HepG2 (cell line): ENCODE measurements around the gene PRSS48. TPM values are rescaled to one million over a fixed set of nuclear protein-coding genes. Genes with fewer than 3 reads are reported as not detected.

ENCODE experiments used
- ASH2L ChIP-seq: fragments of 300-600, 200-600 bp; sonication (generic); IDR thresholded peaks from 2 replicates; pipeline ENCODE4 v1.7.0; 2017; ENCODE audit warnings: low read depth, mild to moderate bottlenecking, moderate library complexity, mixed read lengths, low read length; ENCODE audit not compliant: insufficient read length
- ELF1 ChIP-seq: sonication (generic); formaldehyde crosslinking; IDR thresholded peaks from 2 replicates; pipeline ENCODE4 v1.4.0; 2020; ENCODE audit warnings: missing genetic modification reagents
- NCOA1 ChIP-seq: sonication (generic); formaldehyde crosslinking; IDR thresholded peaks from 2 replicates; pipeline ENCODE4 v1.9.0; 2021; ENCODE audit warnings: missing genetic modification reagents
- PRPF4 ChIP-seq: fragments of 200-400 bp; formaldehyde crosslinking; IDR thresholded peaks from 2 replicates; pipeline ENCODE4 v1.6.1; 2016; ENCODE audit warnings: low read length, low read depth; ENCODE audit not compliant: poor library complexity, severe bottlenecking
- RORA ChIP-seq: sonication (generic); formaldehyde crosslinking; IDR thresholded peaks from 2 replicates; pipeline ENCODE4 v1.5.0; 2020; ENCODE audit warnings: mild to moderate bottlenecking, missing genetic modification reagents, moderate library complexity
- SIN3B ChIP-seq: fragments of 150-350 bp; IDR thresholded peaks from 2 replicates; pipeline ENCODE4 v1.6.1; 2014; ENCODE audit warnings: low read length
- SP5 ChIP-seq: IDR thresholded peaks from 2 replicates; pipeline ENCODE4 v1.6.1; 2016; ENCODE audit warnings: low read depth, borderline replicate concordance
- TBX2 ChIP-seq: sonication (generic); formaldehyde crosslinking; IDR thresholded peaks from 2 replicates; pipeline ENCODE4 v1.5.0; 2020; ENCODE audit warnings: missing genetic modification reagents, mild to moderate bottlenecking, borderline replicate concordance
- TEAD2 ChIP-seq: sonication (generic); formaldehyde crosslinking; IDR thresholded peaks from 2 replicates; pipeline ENCODE4 v1.9.0; 2021; ENCODE audit warnings: missing genetic modification reagents
- TEAD3 ChIP-seq: optimal IDR thresholded peaks from 2 replicates; pipeline ENCODE3; 2016; ENCODE audit warnings: borderline replicate concordance
- TOE1 ChIP-seq: sonication (generic); formaldehyde crosslinking; IDR thresholded peaks from 2 replicates; pipeline ENCODE4 v1.4.0; 2020; ENCODE audit warnings: mild to moderate bottlenecking, missing genetic modification reagents
- YY1 ChIP-seq: IDR thresholded peaks from 2 replicates; pipeline ENCODE4 v1.6.1; 2011; ENCODE audit warnings: low read length, low read depth, moderate library complexity, mild to moderate bottlenecking; ENCODE audit not compliant: insufficient read depth, insufficient replicate concordance
- ZNF3 ChIP-seq: IDR thresholded peaks from 2 replicates; pipeline ENCODE4 v1.7.0; 2017; ENCODE audit warnings: inconsistent platforms
- ZNF30 ChIP-seq: sonication (generic); formaldehyde crosslinking; IDR thresholded peaks from 2 replicates; pipeline ENCODE4 v1.5.0; 2020; ENCODE audit warnings: mild to moderate bottlenecking, missing genetic modification reagents
- polyA plus RNA-seq, 8 experiments: library from polyadenylated mRNA; depleted of rRNA in 3 of 8; stranded (reverse) in 7 of 8; unstranded in 1 of 8; fragments of >200 nt; fragmentation: Illumina TruSeq in 4 of 8; extraction: Trizol in 4 of 8; gene quantifications; 2 replicates each; pipeline versions ENCODE4 v1.2.1 to v1.2.3, GENCODE V29; 2011 to 2016; ENCODE audit warnings: low read depth in 4 of 8, missing spikeins in 1 of 8, mixed read lengths in 1 of 8; ENCODE audit not compliant: insufficient read depth in 1 of 8
- total RNA-seq, 5 experiments: library from RNA; depleted of rRNA; stranded (reverse); fragments of >200 nt; fragmentation: Illumina TruSeq; extraction: Trizol; gene quantifications; 2 replicates each; pipeline ENCODE4 v1.2.3, GENCODE V29; 2016; ENCODE audit warnings: low read depth in 1 of 5
- TF ChIP-seq, protein P1 (sequence below): sonication (generic); formaldehyde crosslinking; IDR thresholded peaks from 2 replicates; pipeline ENCODE4 v1.4.0; 2020; ENCODE audit warnings: missing genetic modification reagents
- TF ChIP-seq, protein P2 (sequence below): sonication (generic); formaldehyde crosslinking; IDR thresholded peaks from 2 replicates; pipeline ENCODE4 v1.8.0; 2022; ENCODE audit warnings: missing genetic modification reagents, low read depth, mild to moderate bottlenecking, borderline replicate concordance
- TF ChIP-seq, protein P3 (sequence below): sonication (generic); formaldehyde crosslinking; IDR thresholded peaks from 2 replicates; pipeline ENCODE4 v1.4.0; 2020; ENCODE audit warnings: mild to moderate bottlenecking, missing genetic modification reagents
- TF ChIP-seq, protein P4 (sequence below): sonication (generic); formaldehyde crosslinking; conservative IDR thresholded peaks from 2 replicates; pipeline ENCODE4 v1.4.0; 2020; ENCODE audit warnings: missing genetic modification reagents
- TF ChIP-seq, protein P5 (sequence below): sonication (generic); formaldehyde crosslinking; IDR thresholded peaks from 2 replicates; pipeline ENCODE4 v1.5.0; 2020; ENCODE audit warnings: mild to moderate bottlenecking, missing genetic modification reagents

PRSS48 gene
- total and polyA plus RNA-seq, 2 of the 13 experiments (the other 11 are each of a cell fraction or from before 2014, with no cell fraction given) = not detected

DNA sequence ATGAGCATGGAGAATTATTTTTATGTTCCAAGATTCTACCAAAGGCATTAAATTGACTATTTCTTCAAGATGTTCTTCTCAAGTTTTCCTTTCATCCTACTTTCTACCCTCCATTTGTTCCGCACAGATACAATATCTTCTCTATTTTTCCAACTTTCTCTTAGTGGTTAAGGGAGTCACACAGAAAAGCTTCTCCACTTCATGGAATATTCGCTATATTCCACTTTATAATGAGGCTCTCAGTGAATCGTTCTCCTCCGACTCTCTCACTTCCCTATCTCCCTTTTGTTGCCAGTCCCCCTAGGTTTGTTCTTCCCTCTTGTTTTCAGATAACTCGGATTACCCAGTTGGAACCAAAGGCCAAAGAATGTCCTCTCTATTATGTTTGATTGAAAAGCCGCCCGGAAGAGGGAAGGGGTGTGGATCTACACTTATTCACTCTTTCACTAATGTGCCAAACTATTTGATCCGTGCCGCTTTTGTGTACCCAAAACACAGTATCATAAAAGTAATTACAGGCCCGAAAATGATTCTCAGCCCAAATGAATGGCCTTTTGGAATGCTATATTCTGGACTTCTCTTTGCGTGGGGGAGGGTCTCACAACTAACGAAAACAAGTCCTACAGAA lies 47.3 kb downstream of the PRSS48 start (continued):
- TF ChIP-seq, protein P1, sequence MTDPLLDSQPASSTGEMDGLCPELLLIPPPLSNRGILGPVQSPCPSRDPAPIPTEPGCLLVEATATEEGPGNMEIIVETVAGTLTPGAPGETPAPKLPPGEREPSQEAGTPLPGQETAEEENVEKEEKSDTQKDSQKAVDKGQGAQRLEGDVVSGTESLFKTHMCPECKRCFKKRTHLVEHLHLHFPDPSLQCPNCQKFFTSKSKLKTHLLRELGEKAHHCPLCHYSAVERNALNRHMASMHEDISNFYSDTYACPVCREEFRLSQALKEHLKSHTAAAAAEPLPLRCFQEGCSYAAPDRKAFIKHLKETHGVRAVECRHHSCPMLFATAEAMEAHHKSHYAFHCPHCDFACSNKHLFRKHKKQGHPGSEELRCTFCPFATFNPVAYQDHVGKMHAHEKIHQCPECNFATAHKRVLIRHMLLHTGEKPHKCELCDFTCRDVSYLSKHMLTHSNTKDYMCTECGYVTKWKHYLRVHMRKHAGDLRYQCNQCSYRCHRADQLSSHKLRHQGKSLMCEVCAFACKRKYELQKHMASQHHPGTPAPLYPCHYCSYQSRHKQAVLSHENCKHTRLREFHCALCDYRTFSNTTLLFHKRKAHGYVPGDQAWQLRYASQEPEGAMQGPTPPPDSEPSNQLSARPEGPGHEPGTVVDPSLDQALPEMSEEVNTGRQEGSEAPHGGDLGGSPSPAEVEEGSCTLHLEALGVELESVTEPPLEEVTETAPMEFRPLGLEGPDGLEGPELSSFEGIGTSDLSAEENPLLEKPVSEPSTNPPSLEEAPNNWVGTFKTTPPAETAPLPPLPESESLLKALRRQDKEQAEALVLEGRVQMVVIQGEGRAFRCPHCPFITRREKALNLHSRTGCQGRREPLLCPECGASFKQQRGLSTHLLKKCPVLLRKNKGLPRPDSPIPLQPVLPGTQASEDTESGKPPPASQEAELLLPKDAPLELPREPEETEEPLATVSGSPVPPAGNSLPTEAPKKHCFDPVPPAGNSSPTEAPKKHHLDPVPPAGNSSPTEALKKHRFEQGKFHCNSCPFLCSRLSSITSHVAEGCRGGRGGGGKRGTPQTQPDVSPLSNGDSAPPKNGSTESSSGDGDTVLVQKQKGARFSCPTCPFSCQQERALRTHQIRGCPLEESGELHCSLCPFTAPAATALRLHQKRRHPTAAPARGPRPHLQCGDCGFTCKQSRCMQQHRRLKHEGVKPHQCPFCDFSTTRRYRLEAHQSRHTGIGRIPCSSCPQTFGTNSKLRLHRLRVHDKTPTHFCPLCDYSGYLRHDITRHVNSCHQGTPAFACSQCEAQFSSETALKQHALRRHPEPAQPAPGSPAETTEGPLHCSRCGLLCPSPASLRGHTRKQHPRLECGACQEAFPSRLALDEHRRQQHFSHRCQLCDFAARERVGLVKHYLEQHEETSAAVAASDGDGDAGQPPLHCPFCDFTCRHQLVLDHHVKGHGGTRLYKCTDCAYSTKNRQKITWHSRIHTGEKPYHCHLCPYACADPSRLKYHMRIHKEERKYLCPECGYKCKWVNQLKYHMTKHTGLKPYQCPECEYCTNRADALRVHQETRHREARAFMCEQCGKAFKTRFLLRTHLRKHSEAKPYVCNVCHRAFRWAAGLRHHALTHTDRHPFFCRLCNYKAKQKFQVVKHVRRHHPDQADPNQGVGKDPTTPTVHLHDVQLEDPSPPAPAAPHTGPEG (CRISPR knock-in tag) = 0 out of 2 replicates have a peak, but pooled peaks have one; percentile 8
- TF ChIP-seq TOE1 (no peak), TEAD2 (CRISPR knock-in tag) (no peak), PRPF4 (no peak), SIN3B (peak; percentile 73; the same call in 1 of the 2 replicates), RORA (CRISPR knock-in tag) (no peak), ASH2L (peak; percentile 97), ZNF30 (CRISPR knock-in tag) (peak; percentile 47; the same call in 1 of the 2 replicates), NCOA1 (CRISPR knock-in tag) (peak; percentile 68), SP5 (CRISPR knock-in tag) (peak; percentile 71; the same call in 1 of the 2 replicates), TEAD3 (peak; percentile 19), YY1 (no peak), ELF1 (CRISPR knock-in tag) (peak; percentile 56), ZNF3 (CRISPR knock-in tag) (peak; percentile 2; the same call in 1 of the 2 replicates), TBX2 (CRISPR knock-in tag) (peak; percentile 86)
- TF ChIP-seq, protein P2, sequence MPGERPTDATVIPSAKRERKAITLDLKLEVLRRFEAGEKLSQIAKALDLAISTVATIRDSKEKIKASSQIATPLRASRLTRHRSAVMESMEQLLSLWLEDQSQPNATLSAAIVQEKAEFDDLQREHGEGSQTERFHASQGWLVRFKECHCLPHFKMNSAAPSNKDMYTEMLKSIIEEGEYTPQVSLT = no peak
- TF ChIP-seq, protein P3, sequence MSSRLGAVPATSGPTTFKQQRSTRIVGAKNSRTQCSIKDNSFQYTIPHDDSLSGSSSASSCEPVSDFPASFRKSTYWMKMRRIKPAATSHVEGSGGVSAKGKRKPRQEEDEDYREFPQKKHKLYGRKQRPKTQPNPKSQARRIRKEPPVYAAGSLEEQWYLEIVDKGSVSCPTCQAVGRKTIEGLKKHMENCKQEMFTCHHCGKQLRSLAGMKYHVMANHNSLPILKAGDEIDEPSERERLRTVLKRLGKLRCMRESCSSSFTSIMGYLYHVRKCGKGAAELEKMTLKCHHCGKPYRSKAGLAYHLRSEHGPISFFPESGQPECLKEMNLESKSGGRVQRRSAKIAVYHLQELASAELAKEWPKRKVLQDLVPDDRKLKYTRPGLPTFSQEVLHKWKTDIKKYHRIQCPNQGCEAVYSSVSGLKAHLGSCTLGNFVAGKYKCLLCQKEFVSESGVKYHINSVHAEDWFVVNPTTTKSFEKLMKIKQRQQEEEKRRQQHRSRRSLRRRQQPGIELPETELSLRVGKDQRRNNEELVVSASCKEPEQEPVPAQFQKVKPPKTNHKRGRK = no peak
- TF ChIP-seq, protein P4, sequence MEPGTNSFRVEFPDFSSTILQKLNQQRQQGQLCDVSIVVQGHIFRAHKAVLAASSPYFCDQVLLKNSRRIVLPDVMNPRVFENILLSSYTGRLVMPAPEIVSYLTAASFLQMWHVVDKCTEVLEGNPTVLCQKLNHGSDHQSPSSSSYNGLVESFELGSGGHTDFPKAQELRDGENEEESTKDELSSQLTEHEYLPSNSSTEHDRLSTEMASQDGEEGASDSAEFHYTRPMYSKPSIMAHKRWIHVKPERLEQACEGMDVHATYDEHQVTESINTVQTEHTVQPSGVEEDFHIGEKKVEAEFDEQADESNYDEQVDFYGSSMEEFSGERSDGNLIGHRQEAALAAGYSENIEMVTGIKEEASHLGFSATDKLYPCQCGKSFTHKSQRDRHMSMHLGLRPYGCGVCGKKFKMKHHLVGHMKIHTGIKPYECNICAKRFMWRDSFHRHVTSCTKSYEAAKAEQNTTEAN (CRISPR knock-in tag) = peak; percentile 88
- TF ChIP-seq, protein P5, sequence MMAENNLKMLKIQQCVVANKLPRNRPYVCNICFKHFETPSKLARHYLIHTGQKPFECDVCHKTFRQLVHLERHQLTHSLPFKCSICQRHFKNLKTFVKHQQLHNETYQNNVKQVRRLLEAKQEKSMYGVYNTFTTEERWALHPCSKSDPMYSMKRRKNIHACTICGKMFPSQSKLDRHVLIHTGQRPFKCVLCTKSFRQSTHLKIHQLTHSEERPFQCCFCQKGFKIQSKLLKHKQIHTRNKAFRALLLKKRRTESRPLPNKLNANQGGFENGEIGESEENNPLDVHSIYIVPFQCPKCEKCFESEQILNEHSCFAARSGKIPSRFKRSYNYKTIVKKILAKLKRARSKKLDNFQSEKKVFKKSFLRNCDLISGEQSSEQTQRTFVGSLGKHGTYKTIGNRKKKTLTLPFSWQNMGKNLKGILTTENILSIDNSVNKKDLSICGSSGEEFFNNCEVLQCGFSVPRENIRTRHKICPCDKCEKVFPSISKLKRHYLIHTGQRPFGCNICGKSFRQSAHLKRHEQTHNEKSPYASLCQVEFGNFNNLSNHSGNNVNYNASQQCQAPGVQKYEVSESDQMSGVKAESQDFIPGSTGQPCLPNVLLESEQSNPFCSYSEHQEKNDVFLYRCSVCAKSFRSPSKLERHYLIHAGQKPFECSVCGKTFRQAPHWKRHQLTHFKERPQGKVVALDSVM (CRISPR knock-in tag) = no peak
